Epithelial cell of proximal tubule (primary cell): ENCODE results near the gene L2HGDH. TPM values are rescaled to one million over a fixed set of nuclear protein-coding genes. Genes with fewer than 3 reads are reported as not detected.

Experiments used
- DNase-seq: peaks from one replicate; pipeline ENCODE4 v3.0.0-alpha.2; 2011; ENCODE audit warnings: low read depth
- H3K4me3 ChIP-seq: 2 replicates; pipeline ENCODE4 v1.5.1; 2011; ENCODE audit warnings: low read depth, mild to moderate bottlenecking, low read length
- CTCF ChIP-seq: conservative IDR thresholded peaks from 2 replicates; pipeline ENCODE4 v1.5.1; 2012; ENCODE audit warnings: low read depth, mild to moderate bottlenecking, low read length
- total RNA-seq: library from RNA; depleted of rRNA; stranded (reverse); fragments of >200 nt; gene quantifications from 2 replicates; pipeline ENCODE4 v1.2.3, GENCODE V29; 2015

Gene L2HGDH
- total RNA-seq, 1 donor from 2014 or later = 4.0 TPM

DNA sequence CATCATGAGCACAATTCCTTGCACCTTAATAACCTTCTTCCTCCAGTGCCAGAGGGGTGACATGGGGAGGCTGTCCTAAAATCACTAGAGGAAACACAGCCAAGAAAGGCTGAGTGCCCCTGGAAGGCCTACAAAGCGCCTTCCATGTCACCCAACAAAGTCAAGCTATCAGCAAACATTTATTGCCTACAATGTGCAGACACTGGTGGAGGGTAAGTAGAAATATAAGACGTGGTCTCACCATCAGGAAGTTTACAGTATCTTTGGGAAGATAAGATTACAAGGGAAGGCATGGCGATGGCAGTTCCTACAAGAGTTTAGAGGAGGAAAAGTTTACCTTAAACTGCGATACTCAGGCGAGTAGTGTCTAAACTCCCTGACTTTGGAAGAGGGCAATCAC, 28.0 kb upstream of the L2HGDH start:
- no peak overlapping the region for H3K4me3 ChIP-seq
- no peak for DNase-seq
- no peak for TF ChIP-seq CTCF

DNA sequence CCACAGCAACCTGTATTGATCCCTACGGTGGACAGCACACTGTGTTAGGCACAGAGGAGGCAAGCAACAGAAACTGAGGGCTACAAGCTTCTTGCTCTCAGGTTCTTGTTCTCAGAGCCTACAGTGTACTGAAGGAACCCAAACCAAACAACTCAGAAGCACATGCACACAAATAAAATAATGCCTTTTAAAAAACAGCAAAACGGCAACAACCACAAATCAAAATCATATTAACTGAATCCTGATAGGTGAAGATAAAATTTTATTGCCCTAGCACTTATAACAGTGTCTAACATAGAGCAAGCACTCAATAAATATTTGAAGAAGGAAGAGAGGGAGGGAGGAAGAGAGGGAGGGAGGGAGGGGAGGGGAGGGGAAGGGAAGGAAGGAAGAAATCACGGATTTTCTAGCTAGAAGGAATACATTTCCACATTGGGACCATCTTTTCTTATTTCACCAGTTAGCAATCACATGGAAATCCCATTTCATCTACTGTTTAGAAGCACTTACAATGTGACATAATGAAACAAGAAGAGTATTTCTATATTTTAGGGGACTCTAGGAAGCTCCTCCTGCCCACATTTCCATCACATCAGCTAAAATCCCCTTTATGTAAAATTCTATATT, 27.3 kb upstream of the L2HGDH start:
- TF ChIP-seq CTCF = no peak
- no peak overlapping the region for H3K4me3 ChIP-seq
- no peak for DNase-seq

DNA sequence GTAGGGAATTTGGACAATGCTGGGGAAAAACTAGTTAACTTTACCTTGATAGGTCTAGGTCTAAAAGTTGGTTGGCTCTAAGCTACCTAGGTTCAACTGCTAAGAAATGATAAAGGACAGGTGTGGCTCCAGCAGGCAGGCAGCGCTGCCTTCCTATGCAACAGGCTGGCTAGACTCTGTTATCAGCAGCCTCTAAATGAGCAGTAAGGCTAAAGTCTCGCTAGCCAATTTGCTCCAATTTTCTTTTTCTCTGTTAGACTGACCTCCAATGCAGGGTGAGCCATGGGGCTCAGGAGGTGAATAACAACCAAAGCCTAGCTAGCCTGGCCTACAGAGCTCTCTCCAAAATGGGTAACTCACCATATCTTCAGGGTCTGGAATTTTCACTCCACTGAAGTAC, 26.6 kb upstream of the L2HGDH start:
- H3K4me3 ChIP-seq = no peak overlapping the region
- no peak for DNase-seq
- TF ChIP-seq CTCF = no peak

GRCh38 chr14:50335989-50336824, 24.2 kb upstream of the L2HGDH start:
- DNase-seq = no peak
- no peak overlapping the region for H3K4me3 ChIP-seq
- no peak for TF ChIP-seq CTCF

DNA sequence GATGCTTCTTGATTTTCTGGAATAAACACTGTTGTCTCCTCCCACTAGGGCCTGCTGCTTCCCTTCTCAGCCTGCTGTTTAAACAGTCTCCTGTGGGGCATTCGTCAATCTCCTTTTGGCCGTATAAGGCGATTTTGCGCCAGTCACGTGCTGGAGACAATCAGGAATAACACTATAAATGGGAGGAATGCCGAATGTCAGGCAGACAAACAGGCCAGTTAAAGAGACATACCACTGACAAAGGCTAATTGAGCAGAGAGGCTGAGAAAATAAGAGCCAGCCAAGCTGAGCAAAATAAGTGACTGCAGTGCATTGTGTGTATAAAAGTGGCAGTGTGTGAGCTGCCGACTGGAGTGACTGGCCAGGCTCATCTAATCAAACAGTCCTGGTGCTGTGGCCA, 23.4 kb upstream of the L2HGDH start:
- TF ChIP-seq CTCF = no peak
- H3K4me3 ChIP-seq = no peak overlapping the region
- DNase-seq = no peak

- no peak overlapping the region for H3K4me3 ChIP-seq
- TF ChIP-seq CTCF = no peak
- no peak for DNase-seq
These were observed 22.2 kb upstream of the L2HGDH start for GRCh38 chr14:50334211-50334610.
